ENCODE measurements around the gene NOTCH4. TPM values are rescaled to one million over a fixed set of nuclear protein-coding genes. Genes with fewer than 3 reads are reported as not detected.

The NOTCH4 gene
- total and polyA plus RNA-seq, 2 donors (not counting 3 experiments of a cell fraction or from before 2014, with no cell fraction given) = 41.7 to 114 TPM

GRCh38 chr6:32204268-32204715 lies 19.6 kb downstream of the NOTCH4 start:
- Histone ChIP-seq H4K20me1 (replicated peaks; ENCODE audit: control insufficient read depth, extremely low read depth, insufficient read depth, low read length) (no peaks in the 10 kb centered on the region), H3K27me3 (ENCODE audit: control insufficient read depth in 2 of 2, insufficient read depth in 2 of 2, low read length in 2 of 2) (no peaks in the 10 kb centered on the region), H3K4me1 (ENCODE audit: control insufficient read depth, extremely low read depth, insufficient read depth, low read length) (no peaks in the 10 kb centered on the region), H3K27ac (ENCODE audit: insufficient read depth, low read depth, low read length) (no peak overlapping the region), H3K4me3 (replicated peaks in 1 of 3; ENCODE audit: insufficient read depth in 1 of 3, low read depth in 1 of 3, low read length in 3 of 3) (no peak overlapping the region), H3K9me3 (replicated peaks; ENCODE audit: control insufficient read depth, insufficient read depth, low read length) (no peaks in the 10 kb centered on the region), H3K9ac (replicated peaks; ENCODE audit: extremely low read depth, insufficient read depth, low read length) (no peak overlapping the region), H2AFZ (ENCODE audit: low read depth, low read length) (no peak overlapping the region), H3K4me2 (ENCODE audit: insufficient read depth, low read length) (no peak overlapping the region), H3K36me3 (ENCODE audit: control insufficient read depth in 2 of 2, extremely low read depth in 1 of 2, insufficient read depth in 2 of 2, low read length in 2 of 2) (peaks cover 7 to 12% of the 10 kb centered on the region in 2 experiments), H3K79me2 (ENCODE audit: control insufficient read depth, insufficient read depth, low read length) (no peaks in the 10 kb centered on the region), H3K9me1 (replicated peaks; ENCODE audit: control insufficient read depth, extremely low read depth, insufficient read depth, low read length) (no peaks in the 10 kb centered on the region)
- ChIA-PET CTCF (no interaction called here), POLR2A (no interaction called here)
- FAIRE-seq = no peak
- no peak for TF ChIP-seq MYC (IDR thresholded peaks at IDR 0.05; ENCODE audit: low read depth, low read length)
- no peak for TF ChIP-seq POLR2AphosphoS5 (IDR thresholded peaks at IDR 0.05; ENCODE audit: insufficient read depth, low read depth, low read length)
- TF ChIP-seq MAX (IDR thresholded peaks at IDR 0.05; ENCODE audit: insufficient read depth, insufficient read length) = no peak
- BruUV-seq (replicated peaks) = no TSS peak
- intact Hi-C loops (cut with micrococcal nuclease) = no loop called here
- dilution Hi-C loops (cut with MboI; ENCODE audit: extremely low pct_ligation_motif_present, low sequenced_read_pairs) = no loop called here
- DNase-seq (ENCODE audit: low read depth, low spot score) = no peak

- H3K4me1 ChIP-seq (ENCODE audit: control insufficient read depth, extremely low read depth, insufficient read depth, low read length) = no peaks in the 10 kb centered on the region
- no peak for DNase-seq (ENCODE audit: low read depth, low spot score)
- no peaks in the 10 kb centered on the region for H3K79me2 ChIP-seq (ENCODE audit: control insufficient read depth, insufficient read depth, low read length)
- no peak overlapping the region for H3K4me3 ChIP-seq (replicated peaks in 1 of 3; ENCODE audit: insufficient read depth in 1 of 3, low read depth in 1 of 3, low read length in 3 of 3)
- H4K20me1 ChIP-seq (replicated peaks; ENCODE audit: control insufficient read depth, extremely low read depth, insufficient read depth, low read length) = no peaks in the 10 kb centered on the region
- H3K4me2 ChIP-seq (ENCODE audit: insufficient read depth, low read length) = no peak overlapping the region
- H3K9me1 ChIP-seq (replicated peaks; ENCODE audit: control insufficient read depth, extremely low read depth, insufficient read depth, low read length) = no peaks in the 10 kb centered on the region
- POLR2A ChIA-PET = no interaction called here
- H3K27ac ChIP-seq (ENCODE audit: insufficient read depth, low read depth, low read length) = no peak overlapping the region
- H3K9ac ChIP-seq (replicated peaks; ENCODE audit: extremely low read depth, insufficient read depth, low read length) = no peak overlapping the region
- dilution Hi-C loops (cut with MboI; ENCODE audit: extremely low pct_ligation_motif_present, low sequenced_read_pairs) = no loop called here
- CTCF ChIA-PET = interaction anchor here (1.1 kb wide), 1 partner anchor 85 kb away, joined by 3 read pairs; no protein-coding TSS in a partner anchor
- no TSS peak for BruUV-seq (replicated peaks)
- H3K9me3 ChIP-seq (replicated peaks; ENCODE audit: control insufficient read depth, insufficient read depth, low read length) = no peaks in the 10 kb centered on the region
- H3K27me3 ChIP-seq (ENCODE audit: control insufficient read depth in 2 of 2, insufficient read depth in 2 of 2, low read length in 2 of 2) = no peaks in the 10 kb centered on the region
- H2AFZ ChIP-seq (ENCODE audit: low read depth, low read length) = no peak overlapping the region
- peaks cover 7 to 12% of the 10 kb centered on the region in 2 experiments for H3K36me3 ChIP-seq (ENCODE audit: control insufficient read depth in 2 of 2, extremely low read depth in 1 of 2, insufficient read depth in 2 of 2, low read length in 2 of 2)
- intact Hi-C loops (cut with micrococcal nuclease) = no loop called here
- TF ChIP-seq JUN (IDR thresholded peaks at IDR 0.05; ENCODE audit: borderline replicate concordance, insufficient read depth, insufficient read length, low read depth) (no peak), POLR2A (IDR thresholded peaks at IDR 0.05; ENCODE audit: low read depth, low read length) (no peak), MYC (IDR thresholded peaks at IDR 0.05; ENCODE audit: low read depth, low read length) (no peak), MAX (IDR thresholded peaks at IDR 0.05; ENCODE audit: insufficient read depth, insufficient read length) (no peak), GATA2 (IDR thresholded peaks at IDR 0.05; ENCODE audit: insufficient read depth, insufficient read length, low read depth, low read length) (no peak), EZH2 (IDR thresholded peaks at IDR 0.05; ENCODE audit: borderline replicate concordance, low read depth, low read length, severe bottlenecking) (no peak), POLR2AphosphoS5 (IDR thresholded peaks at IDR 0.05; ENCODE audit: insufficient read depth, low read depth, low read length) (no peak), CTCF (IDR thresholded peaks at IDR 0.05; ENCODE audit: extremely low read depth in 1 of 2, insufficient read depth in 1 of 2, low read depth in 1 of 2, low read length in 2 of 2) (no peak), FOS (IDR thresholded peaks at IDR 0.05; ENCODE audit: borderline replicate concordance, insufficient read depth, low read length) (no peak)
- FAIRE-seq = no peak
Observed at GRCh38 chr6:32203426-32204267, 20.2 kb downstream of the NOTCH4 start.

Measured in endothelial cell of umbilical vein (primary cell).